Neuronal stem cell (in vitro differentiated cells): ENCODE results near the gene LDLRAP1.

ENCODE experiments used
- DNase-seq: peaks from one replicate; pipeline ENCODE4 v3.0.0-alpha.2; 2013; ENCODE audit warnings: low spot score
- H2AFZ ChIP-seq: one replicate; pipeline ENCODE4 v1.6.1; 2013; ENCODE audit warnings: mild to moderate bottlenecking, low read length, inconsistent platforms
- H2AK5ac ChIP-seq: 2 replicates; pipeline ENCODE4 v1.6.1; 2013; ENCODE audit warnings: low read depth, mild to moderate bottlenecking, inconsistent platforms, low read length, moderate library complexity, mixed read lengths
- H2BK120ac ChIP-seq: 2 replicates; pipeline ENCODE4 v1.6.1; 2013; ENCODE audit warnings: low read depth, mild to moderate bottlenecking, inconsistent platforms, low read length, moderate library complexity, mixed read lengths
- H2BK12ac ChIP-seq: one replicate; pipeline ENCODE4 v1.6.1; 2013; ENCODE audit warnings: low read length, inconsistent platforms
- H2BK15ac ChIP-seq: 2 replicates; pipeline ENCODE4 v1.6.1; 2013; ENCODE audit warnings: mild to moderate bottlenecking, low read length, inconsistent platforms, mixed read lengths
- H2BK5ac ChIP-seq: one replicate; pipeline ENCODE4 v1.6.1; 2013; ENCODE audit warnings: inconsistent platforms, mild to moderate bottlenecking, low read length, moderate library complexity
- H3K14ac ChIP-seq: one replicate; pipeline ENCODE4 v1.6.1; 2013; ENCODE audit warnings: low read length, inconsistent platforms
- H3K18ac ChIP-seq: 2 replicates; pipeline ENCODE4 v1.6.1; 2013; ENCODE audit warnings: low read length, inconsistent platforms
- H3K23ac ChIP-seq: 2 replicates; pipeline ENCODE4 v1.6.1; 2013; ENCODE audit warnings: low read depth, mild to moderate bottlenecking, mixed read lengths, low read length, inconsistent platforms; ENCODE audit not compliant: poor library complexity
- H3K27ac ChIP-seq: replicated peaks from 3 replicates; pipeline ENCODE4 v1.5.1; 2013; ENCODE audit warnings: low read length, inconsistent platforms
- H3K27me3 ChIP-seq, 3 experiments: 2 replicates each; pipeline ENCODE4 v1.6.1; 2013; ENCODE audit warnings: low read length in 3 of 3, mild to moderate bottlenecking in 2 of 3, inconsistent platforms in 1 of 3, low read depth in 1 of 3, mixed read lengths in 1 of 3, moderate library complexity in 1 of 3; ENCODE audit not compliant: control insufficient read depth in 3 of 3, insufficient read depth in 3 of 3
- H3K36me3 ChIP-seq, 2 donors: replicated peaks in 1 of 2; 2 replicates each; pipeline ENCODE4 v1.6.1; 2013; ENCODE audit warnings: low read length in 2 of 2; ENCODE audit not compliant: control insufficient read depth in 2 of 2, insufficient read depth in 2 of 2
- H3K4ac ChIP-seq: 2 replicates; pipeline ENCODE4 v1.6.1; 2013; ENCODE audit warnings: inconsistent platforms, mild to moderate bottlenecking, low read length, moderate library complexity
- H3K4me1 ChIP-seq, 2 donors: 1 replicate in 1 of 2; 2 replicates in 1 of 2; pipeline ENCODE4 v1.6.1; 2013; ENCODE audit warnings: low read length in 2 of 2, low read depth in 1 of 2; ENCODE audit not compliant: control insufficient read depth in 2 of 2, insufficient read depth in 1 of 2
- H3K4me2 ChIP-seq: one replicate; pipeline ENCODE4 v1.6.1; 2013; ENCODE audit warnings: mild to moderate bottlenecking, low read length, inconsistent platforms; ENCODE audit not compliant: insufficient read depth, poor library complexity, severe bottlenecking
- H3K4me3 ChIP-seq, 2 donors: 2 replicates each; pipeline ENCODE4 v1.5.1; 2013; ENCODE audit warnings: low read length in 2 of 2, mild to moderate bottlenecking in 2 of 2, inconsistent platforms in 1 of 2, moderate library complexity in 1 of 2
- H3K79me1 ChIP-seq: one replicate; pipeline ENCODE4 v1.6.1; 2013; ENCODE audit warnings: low read depth, mild to moderate bottlenecking, inconsistent platforms, low read length, moderate library complexity
- H3K9ac ChIP-seq: one replicate; pipeline ENCODE4 v1.6.1; 2013; ENCODE audit warnings: mild to moderate bottlenecking, low read depth, low read length, inconsistent platforms; ENCODE audit not compliant: poor library complexity
- H3K9me3 ChIP-seq, 2 donors: replicated peaks in 1 of 2; 2 replicates each; pipeline versions ENCODE3 to v1.6.1; 2013; ENCODE audit warnings: low read length in 2 of 2, mild to moderate bottlenecking in 2 of 2, inconsistent platforms in 1 of 2, low read depth in 1 of 2, mixed read lengths in 1 of 2, moderate library complexity in 1 of 2; ENCODE audit not compliant: control insufficient read depth in 2 of 2, insufficient read depth in 1 of 2
- H4K8ac ChIP-seq: one replicate; pipeline ENCODE4 v1.6.1; 2013; ENCODE audit warnings: low read depth, mild to moderate bottlenecking, inconsistent platforms, low read length, moderate library complexity
- H4K91ac ChIP-seq: one replicate; pipeline ENCODE4 v1.6.1; 2013; ENCODE audit warnings: low read length, low read depth, mild to moderate bottlenecking, inconsistent platforms; ENCODE audit not compliant: poor library complexity
- WGBS, 2 donors: extraction: QIAGEN DNeasy Blood & Tissue Kit; methylation state at CpG; one replicate each; pipeline ENCODE4 v1.1.7; 2013; ENCODE audit warnings: missing lambda C conversion rate in 2 of 2, mixed read lengths in 1 of 2; ENCODE audit not compliant: insufficient read length in 2 of 2, insufficient replicate concordance in 1 of 2; ENCODE audit errors: extremely low coverage in 2 of 2; 5-methylcytosine and 5-hydroxymethylcytosine counted together

Gene LDLRAP1

GRCh38 chr1:25534410-25534788, 9.0 kb upstream of the LDLRAP1 start:
- Histone ChIP-seq H3K14ac (no peak overlapping the region), H3K79me1 (no peaks in the 10 kb centered on the region), H2BK5ac (peak overlapping the region; percentile 72), H2BK15ac (peak overlapping the region; percentile 23), H3K27ac (no peak overlapping the region), H3K4me3 (no peak overlapping the region), H3K4me2 (no peak overlapping the region), H3K18ac (peak overlapping the region; percentile 86), H2BK120ac (no peak overlapping the region), H3K4me1 (peaks cover 0 to 8% of the 10 kb centered on the region in 2 donors), H3K36me3 (no peaks in the 10 kb centered on the region), H3K9ac (peak overlapping the region; percentile 56), H3K23ac (peak overlapping the region; percentile 82), H2BK12ac (no peak overlapping the region), H3K4ac (no peak overlapping the region), H2AFZ (no peak overlapping the region), H4K8ac (no peak overlapping the region), H3K27me3 (peaks cover 0 to 36% (median 2%) of the 10 kb centered on the region in 3 experiments), H4K91ac (no peak overlapping the region), H3K9me3 (no peaks in the 10 kb centered on the region), H2AK5ac (peak overlapping the region; percentile 69)
- no peak for DNase-seq
- WGBS, 2 donors: no CpG with 5 or more reads among the region's 4 CpGs

GRCh38 chr1:25536124-25536523, 7.3 kb upstream of the LDLRAP1 start:
- H3K23ac ChIP-seq: no peak overlapping the region
- no peak overlapping the region for H2AFZ ChIP-seq
- no peak overlapping the region for H2AK5ac ChIP-seq
- no peak overlapping the region for H2BK12ac ChIP-seq
- no peak overlapping the region for H2BK15ac ChIP-seq
- H4K91ac ChIP-seq: no peak overlapping the region
- H3K14ac ChIP-seq: no peak overlapping the region
- H3K4me2 ChIP-seq: no peak overlapping the region
- no peak overlapping the region for H2BK120ac ChIP-seq
- H3K27me3 ChIP-seq: peaks cover 0 to 49% (median 2%) of the 10 kb centered on the region in 3 experiments
- no peaks in the 10 kb centered on the region for H3K36me3 ChIP-seq
- no CpG with 5 or more reads among the region's 3 CpGs for WGBS, 2 donors
- H3K18ac ChIP-seq: no peak overlapping the region
- H3K9ac ChIP-seq: no peak overlapping the region
- H3K4me1 ChIP-seq: peaks cover 4 to 6% of the 10 kb centered on the region in 2 donors
- H3K9me3 ChIP-seq: no peaks in the 10 kb centered on the region
- no peak overlapping the region for H3K4ac ChIP-seq
- no peak for DNase-seq
- H3K4me3 ChIP-seq: no peak overlapping the region
- H3K79me1 ChIP-seq: no peaks in the 10 kb centered on the region
- H3K27ac ChIP-seq: no peak overlapping the region
- H2BK5ac ChIP-seq: no peak overlapping the region
- H4K8ac ChIP-seq: no peak overlapping the region

GRCh38 chr1:25537153-25537831, 6.1 kb upstream of the LDLRAP1 start:
- no peak overlapping the region for H3K4me3 ChIP-seq
- no peak overlapping the region for H4K91ac ChIP-seq
- H4K8ac ChIP-seq: no peak overlapping the region
- no peaks in the 10 kb centered on the region for H3K79me1 ChIP-seq
- no peak overlapping the region for H2BK120ac ChIP-seq
- H2BK15ac ChIP-seq: no peak overlapping the region
- H3K27ac ChIP-seq: no peak overlapping the region
- H3K14ac ChIP-seq: no peak overlapping the region
- H3K4ac ChIP-seq: no peak overlapping the region
- H3K9me3 ChIP-seq: no peaks in the 10 kb centered on the region
- no peak overlapping the region for H2BK12ac ChIP-seq
- no peak overlapping the region for H3K23ac ChIP-seq
- H3K27me3 ChIP-seq: peaks cover 0 to 52% (median 2%) of the 10 kb centered on the region in 3 experiments
- H2AK5ac ChIP-seq: no peak overlapping the region
- no peak overlapping the region for H3K4me2 ChIP-seq
- H2BK5ac ChIP-seq: no peak overlapping the region
- no CpG with 5 or more reads among the region's 7 CpGs for WGBS, 2 donors
- H3K9ac ChIP-seq: no peak overlapping the region
- H3K4me1 ChIP-seq: peaks cover 4 to 6% of the 10 kb centered on the region in 2 donors
- H3K18ac ChIP-seq: peak overlapping the region; percentile 63
- no peak for DNase-seq
- H3K36me3 ChIP-seq: no peaks in the 10 kb centered on the region
- H2AFZ ChIP-seq: no peak overlapping the region

GRCh38 chr1:25538191-25538767, 5.1 kb upstream of the LDLRAP1 start:
- H2BK12ac ChIP-seq: no peak overlapping the region
- H2BK120ac ChIP-seq: no peak overlapping the region
- H3K4me1 ChIP-seq: peaks cover 4 to 6% of the 10 kb centered on the region in 2 donors
- H3K4me3 ChIP-seq: no peak overlapping the region
- DNase-seq: no peak
- H3K18ac ChIP-seq: no peak overlapping the region
- H3K36me3 ChIP-seq: no peaks in the 10 kb centered on the region
- H2BK15ac ChIP-seq: no peak overlapping the region
- peaks cover 0 to 53% (median 2%) of the 10 kb centered on the region in 3 experiments for H3K27me3 ChIP-seq
- no peaks in the 10 kb centered on the region for H3K9me3 ChIP-seq
- H3K79me1 ChIP-seq: no peaks in the 10 kb centered on the region
- H3K14ac ChIP-seq: no peak overlapping the region
- no peak overlapping the region for H3K27ac ChIP-seq
- H4K91ac ChIP-seq: no peak overlapping the region
- no peak overlapping the region for H3K9ac ChIP-seq
- no peak overlapping the region for H3K4me2 ChIP-seq
- no peak overlapping the region for H2AK5ac ChIP-seq
- H4K8ac ChIP-seq: no peak overlapping the region
- WGBS, 2 donors: no CpG with 5 or more reads among the region's 4 CpGs
- no peak overlapping the region for H2AFZ ChIP-seq
- H2BK5ac ChIP-seq: peak overlapping the region; percentile 16
- H3K4ac ChIP-seq: no peak overlapping the region
- H3K23ac ChIP-seq: no peak overlapping the region
